ENCODE data around the gene COL27A1.

Gene COL27A1

DNA sequence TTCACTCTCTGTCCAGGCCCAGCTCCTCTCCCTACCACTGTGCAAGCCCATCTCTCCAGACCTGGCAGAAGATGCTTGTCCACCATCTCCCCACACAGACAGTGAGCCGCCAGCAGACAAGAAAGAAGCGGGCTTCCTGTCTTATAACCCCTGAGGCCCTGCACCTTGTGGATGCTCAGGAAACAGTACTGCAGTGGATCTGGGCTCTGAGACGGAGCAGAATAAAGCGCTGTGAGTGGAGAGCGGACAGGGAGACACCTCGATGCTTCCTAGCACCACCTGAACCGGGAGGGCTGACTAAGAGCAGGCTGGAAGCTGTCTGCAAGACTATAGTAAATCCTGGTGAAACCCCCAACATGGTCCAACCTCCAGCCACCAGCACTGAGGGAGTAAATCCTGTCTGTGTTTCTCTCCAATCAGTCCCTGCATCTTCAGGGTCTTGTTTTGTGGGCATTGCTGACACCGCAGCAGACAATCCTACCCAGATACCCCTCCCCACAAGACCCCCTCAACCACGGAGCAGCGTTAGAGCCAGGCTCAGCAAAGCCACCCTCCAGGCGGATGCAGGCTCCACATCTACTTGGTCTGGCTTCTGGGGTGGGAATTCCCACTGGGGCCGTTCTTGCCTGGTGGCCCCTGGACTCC lies 193.0 kb downstream of the COL27A1 start:
- no peak for DNase-seq

DNA sequence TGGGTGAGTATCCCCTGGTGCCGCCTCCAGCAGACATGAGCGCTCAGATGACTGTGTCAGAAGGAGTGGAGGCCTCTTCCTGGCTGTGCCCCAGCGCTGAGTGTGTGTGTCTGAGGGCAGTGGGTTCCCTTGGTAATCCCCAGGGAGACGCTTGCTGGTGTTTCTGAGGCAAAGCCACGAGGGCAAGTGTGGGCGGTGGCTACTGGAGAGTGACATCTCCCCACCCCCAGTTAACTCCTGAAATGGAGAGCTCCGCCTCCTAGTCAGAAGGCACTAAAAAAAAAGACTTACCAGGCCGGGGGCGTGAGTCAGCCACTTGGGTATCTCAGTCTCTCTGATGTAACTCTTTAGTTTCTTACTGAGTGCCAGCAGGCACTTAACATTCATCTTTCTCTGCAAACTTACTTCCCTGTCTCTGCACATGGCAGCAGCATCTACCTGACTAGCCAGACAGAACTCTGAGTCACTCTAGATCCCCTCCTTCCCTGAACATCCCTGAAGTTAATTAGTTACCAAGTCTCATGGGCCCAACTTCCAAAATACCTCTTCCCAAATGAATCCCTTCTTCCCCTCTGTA lies 193.7 kb downstream of the COL27A1 start:
- no peak for DNase-seq

DNA sequence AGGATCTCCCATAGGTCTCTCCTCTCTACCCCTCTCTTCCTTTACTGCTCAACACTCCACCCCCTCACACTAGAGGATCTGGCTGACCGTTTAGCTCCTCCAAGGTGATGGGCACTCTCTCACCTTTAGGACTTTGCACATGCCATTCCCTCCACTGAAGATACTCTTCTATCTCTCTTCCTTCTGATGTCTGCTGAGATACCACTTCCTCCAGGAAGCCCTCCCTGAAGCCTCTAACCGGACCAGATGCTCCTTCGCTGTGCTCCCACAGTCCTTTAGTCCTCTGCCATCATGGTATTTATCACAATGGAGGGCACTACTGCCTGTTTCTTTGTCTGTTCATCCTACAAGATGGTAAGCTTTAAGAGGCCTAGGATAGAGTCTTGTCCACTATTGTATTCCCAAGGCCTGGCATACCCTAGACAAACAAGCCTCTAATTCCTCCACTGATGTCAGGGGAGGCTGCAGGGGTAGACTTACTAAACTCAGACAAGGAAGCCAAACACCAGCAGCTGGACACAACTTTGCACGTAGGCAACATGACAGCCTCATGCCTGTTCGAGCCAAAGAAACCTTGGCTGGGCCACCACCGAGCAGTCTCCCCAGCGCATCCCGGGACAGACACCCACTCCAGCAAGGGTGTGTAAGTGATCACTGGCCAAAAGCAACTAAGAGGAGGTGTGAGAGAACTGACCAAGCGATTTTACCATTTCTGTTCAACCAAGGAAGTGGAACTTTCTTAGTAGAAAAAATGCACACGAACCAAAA lies 194.6 kb downstream of the COL27A1 start:
- DNase-seq = no peak

DNA sequence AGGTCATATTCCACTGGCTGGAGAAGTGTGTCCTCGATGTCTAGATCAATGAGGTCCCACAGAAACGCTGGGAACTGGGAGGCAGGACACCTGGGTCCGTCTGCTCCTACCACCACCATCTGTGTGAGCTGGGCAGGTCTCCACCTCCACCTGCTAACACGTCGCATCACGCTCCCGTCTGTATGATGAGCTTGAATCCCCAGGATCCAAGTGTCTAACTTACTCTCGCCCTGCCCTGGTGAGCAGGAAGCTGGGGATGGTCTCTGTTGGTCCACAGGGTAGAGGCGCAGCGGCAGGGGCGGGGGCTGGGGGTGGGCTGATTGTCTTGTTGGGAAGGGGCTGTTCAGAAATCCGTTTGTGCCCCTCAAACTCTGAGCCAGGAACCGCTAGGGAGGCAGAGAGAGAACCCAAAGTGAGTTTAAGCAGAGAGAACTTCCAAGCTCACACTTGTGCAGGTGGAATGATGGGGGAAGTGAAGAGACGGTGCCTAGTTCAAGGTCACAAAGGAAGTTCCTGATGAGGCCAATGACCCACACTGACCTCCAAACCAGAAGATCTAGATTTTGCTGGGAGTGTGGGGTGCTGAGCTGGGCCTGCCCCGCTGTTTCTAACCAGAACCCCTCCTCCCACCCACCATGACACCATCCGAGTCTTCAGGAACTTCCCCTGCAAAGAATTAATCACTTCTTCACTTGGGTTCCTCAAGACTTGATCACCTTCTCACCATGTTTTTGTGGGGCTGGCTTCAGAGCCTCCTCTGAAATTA lies 195.5 kb downstream of the COL27A1 start:
- no peak for DNase-seq

DNA sequence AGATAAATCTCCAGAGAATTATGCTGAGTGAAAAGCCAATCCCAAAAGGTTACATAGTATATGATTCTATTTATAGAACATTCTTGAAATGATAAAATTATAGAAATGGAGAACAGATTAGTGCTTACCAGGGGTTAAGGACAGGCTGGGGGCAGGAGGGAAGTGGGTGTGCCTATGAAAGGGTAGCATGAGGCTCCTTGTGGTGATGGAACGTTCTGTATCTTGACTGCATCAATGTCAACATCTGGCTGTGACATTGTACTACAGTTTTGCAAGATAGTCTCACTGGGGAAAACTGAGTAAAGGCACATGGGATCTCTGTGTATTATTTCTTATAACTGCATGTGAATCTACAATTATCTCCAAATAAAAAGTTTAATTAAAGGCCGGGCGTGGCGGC lies 196.6 kb downstream of the COL27A1 start:
- no peak for DNase-seq

DNA sequence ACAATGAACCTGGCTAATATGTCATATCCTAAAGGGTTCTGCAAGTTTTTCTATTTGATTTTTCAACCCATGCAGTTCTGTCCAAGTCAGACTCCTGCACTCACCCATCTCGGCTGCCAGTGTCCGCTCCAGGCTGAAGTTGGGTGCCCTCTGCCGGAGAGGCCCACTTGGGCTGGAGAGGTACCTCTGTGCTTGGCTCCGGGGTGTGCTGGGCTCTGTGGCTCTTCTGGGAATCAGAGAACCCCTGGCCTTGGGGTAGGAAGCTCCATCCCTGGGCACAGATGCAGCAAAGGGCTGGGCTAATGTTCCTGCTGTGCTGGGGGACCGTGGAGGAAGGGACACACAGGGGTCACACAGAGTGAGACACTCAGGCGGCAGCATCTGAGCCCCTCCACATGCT lies 200.5 kb downstream of the COL27A1 start:
- DNase-seq = no peak

DNA sequence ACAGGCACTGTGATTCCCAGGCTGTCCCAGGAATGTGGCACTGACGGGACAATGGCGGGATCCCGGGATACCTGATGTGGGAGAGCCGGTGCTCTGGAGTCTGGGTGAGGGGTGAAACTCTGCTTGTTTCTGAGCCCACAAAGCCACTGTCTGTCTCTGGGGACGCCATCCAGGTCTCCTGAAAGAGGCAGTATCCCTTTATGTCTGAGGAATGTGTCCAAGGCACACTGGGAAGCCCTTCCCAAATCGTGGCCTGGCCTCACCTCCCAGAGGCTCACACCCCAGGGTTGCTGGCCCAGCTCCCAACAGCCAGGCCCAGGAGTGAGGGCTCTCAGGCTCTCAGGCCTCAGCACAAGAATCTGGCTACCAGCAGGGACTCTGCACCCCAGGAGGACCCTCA lies 201.5 kb downstream of the COL27A1 start:
- DNase-seq = no peak

DNA sequence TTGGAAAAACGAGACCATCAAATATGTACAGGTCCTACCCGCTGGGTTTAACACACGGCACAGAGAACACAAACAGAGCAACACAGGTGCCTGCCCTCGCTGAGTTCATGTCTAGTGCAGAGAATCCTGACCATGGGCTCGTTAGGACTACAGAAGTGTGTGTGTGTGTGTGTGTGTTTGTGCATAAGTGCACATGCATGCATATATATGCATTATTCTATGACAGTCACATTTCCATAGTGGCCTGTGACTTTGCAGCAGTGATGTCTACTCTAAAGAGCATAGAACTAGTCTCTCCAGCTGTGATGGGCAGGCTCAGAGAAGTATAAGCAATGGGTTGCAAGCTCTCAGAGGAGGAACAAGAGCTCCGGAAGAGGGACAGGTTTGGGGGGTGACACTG lies 202.0 kb downstream of the COL27A1 start:
- DNase-seq = no peak

DNA sequence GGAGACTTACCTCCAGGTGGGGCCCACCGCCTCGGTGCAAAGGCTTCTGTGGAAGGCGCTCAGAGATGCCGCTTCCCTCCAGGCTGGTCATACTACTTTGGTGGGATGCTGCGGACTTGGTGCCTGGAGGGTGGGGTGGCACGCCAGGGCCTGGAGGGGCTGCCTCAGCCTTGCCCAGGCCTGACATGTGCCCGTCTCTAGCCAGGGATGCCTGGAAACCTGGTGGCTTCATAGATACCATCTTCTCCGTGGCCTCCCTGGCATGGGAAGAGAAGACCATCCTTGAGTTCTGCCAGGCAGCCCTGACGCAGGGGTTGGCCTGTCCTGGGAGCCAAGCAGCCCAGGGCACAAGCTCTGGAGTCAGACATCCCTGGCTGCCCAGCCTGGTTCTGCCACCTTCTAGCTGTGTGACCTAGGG lies 202.6 kb downstream of the COL27A1 start:
- DNase-seq = no peak

DNA sequence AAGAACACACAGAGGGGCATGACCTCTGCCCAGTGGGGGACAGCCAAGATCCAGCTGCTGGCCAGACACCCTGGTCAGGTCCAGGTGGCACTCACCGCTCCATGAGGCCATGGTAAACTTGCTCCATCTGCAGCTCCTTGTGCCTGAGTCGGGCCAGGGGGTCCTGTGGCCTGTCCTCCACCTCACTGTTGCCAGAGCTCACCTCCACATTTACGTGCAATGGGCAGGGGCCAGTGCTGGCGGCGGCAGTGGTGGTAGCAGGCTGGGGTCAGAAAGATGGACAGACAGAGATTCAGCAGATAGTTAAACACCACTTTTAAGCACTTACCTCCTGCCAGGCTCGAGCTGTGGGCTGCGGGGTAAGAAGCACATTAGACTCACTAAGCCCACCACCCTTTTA lies 204.5 kb downstream of the COL27A1 start:
- DNase-seq = no peak

DNA sequence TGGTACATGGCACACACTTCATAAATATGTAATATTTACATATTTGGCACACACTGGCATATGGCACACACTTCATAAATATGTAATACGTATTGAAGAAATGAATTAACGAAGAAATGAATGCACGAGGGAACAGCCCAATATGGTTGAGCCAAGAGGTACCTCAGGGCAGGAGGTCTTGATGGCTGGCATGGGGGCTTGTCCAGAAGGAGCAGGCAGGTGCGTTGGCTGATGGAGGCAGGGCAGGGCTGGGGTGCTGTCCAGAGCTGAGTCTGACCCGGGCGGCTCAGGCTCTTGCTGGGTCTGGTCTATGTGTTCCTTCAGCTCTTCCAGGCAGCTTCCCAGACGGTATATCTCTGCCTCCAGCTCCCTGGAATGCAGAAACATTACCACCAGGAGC lies 206.2 kb downstream of the COL27A1 start:
- no peak for DNase-seq

Data from NCI-H187 (cell line).